Neutrophil (primary cell): ENCODE results near the gene RASAL1.

ENCODE experiments used
- H3K27ac ChIP-seq: fragments of 200-600 bp; sonication (generic); 2 replicates; pipeline ENCODE4 v1.5.1; 2016; ENCODE audit warnings: mild to moderate bottlenecking, moderate library complexity
- H3K27me3 ChIP-seq: fragments of 200-600 bp; sonication (generic); 2 replicates; pipeline ENCODE4 v1.6.0; 2016; ENCODE audit warnings: mild to moderate bottlenecking
- H3K36me3 ChIP-seq: fragments of 200-600 bp; sonication (generic); 2 replicates; pipeline ENCODE4 v1.5.1; 2017
- H3K4me1 ChIP-seq, 2 experiments: fragments of 200-600 bp in 1 of 2; sonication (generic) in 1 of 2; 1 replicate in 1 of 2; 2 replicates in 1 of 2; pipeline versions ENCODE4 v1.5.1 to v1.6.1; 2013 to 2016; ENCODE audit warnings: low read depth in 1 of 2, low read length in 1 of 2, mild to moderate bottlenecking in 1 of 2, moderate library complexity in 1 of 2; ENCODE audit not compliant: control insufficient read depth in 1 of 2, insufficient read depth in 1 of 2
- H3K4me3 ChIP-seq, 2 experiments: fragments of 200-600 bp in 1 of 2; sonication (generic) in 1 of 2; 1 replicate in 1 of 2; 2 replicates in 1 of 2; pipeline ENCODE4 v1.5.1; 2013 to 2016; ENCODE audit warnings: low read depth in 1 of 2, low read length in 1 of 2, mild to moderate bottlenecking in 1 of 2, moderate library complexity in 1 of 2
- H3K9me3 ChIP-seq: fragments of 200-600 bp; sonication (generic); 2 replicates; pipeline ENCODE4 v1.5.1; 2016
- CTCF ChIP-seq: fragments of 200-600 bp; sonication (generic); IDR thresholded peaks from 2 replicates; pipeline ENCODE4 v1.5.1; 2016; ENCODE audit warnings: antibody characterized with exemption

The RASAL1 gene

GRCh38 chr12:113064395-113065125, 71.0 kb downstream of the RASAL1 start:
- Histone ChIP-seq H3K9me3 (no peaks in the 10 kb centered on the region), H3K4me1 (no peaks in the 10 kb centered on the region), H3K4me3 (no peak overlapping the region), H3K27me3 (peaks cover 30% of the 10 kb centered on the region), H3K36me3 (no peaks in the 10 kb centered on the region), H3K27ac (no peak overlapping the region)
- TF ChIP-seq CTCF: no peak

GRCh38 chr12:113063396-113064350, 71.9 kb downstream of the RASAL1 start:
- no peaks in the 10 kb centered on the region for H3K4me1 ChIP-seq
- H3K4me3 ChIP-seq: no peak overlapping the region
- H3K36me3 ChIP-seq: no peaks in the 10 kb centered on the region
- no peaks in the 10 kb centered on the region for H3K9me3 ChIP-seq
- H3K27ac ChIP-seq: no peak overlapping the region
- TF ChIP-seq CTCF: no peak
- peaks cover 39% of the 10 kb centered on the region for H3K27me3 ChIP-seq

GRCh38 chr12:113062502-113063395, 72.8 kb downstream of the RASAL1 start:
- TF ChIP-seq CTCF: no peak
- Histone ChIP-seq H3K4me1 (no peaks in the 10 kb centered on the region), H3K27me3 (peaks cover 49% of the 10 kb centered on the region), H3K36me3 (no peaks in the 10 kb centered on the region), H3K27ac (no peak overlapping the region), H3K9me3 (no peaks in the 10 kb centered on the region), H3K4me3 (no peak overlapping the region)

GRCh38 chr12:113061061-113061694, 74.4 kb downstream of the RASAL1 start:
- no peaks in the 10 kb centered on the region for H3K36me3 ChIP-seq
- TF ChIP-seq CTCF: no peak
- H3K9me3 ChIP-seq: no peaks in the 10 kb centered on the region
- H3K4me3 ChIP-seq: no peak overlapping the region
- peaks cover 64% of the 10 kb centered on the region for H3K27me3 ChIP-seq
- no peak overlapping the region for H3K27ac ChIP-seq
- no peaks in the 10 kb centered on the region for H3K4me1 ChIP-seq
